Motor neuron (in vitro differentiated cells): ENCODE results near the gene RAP2A. TPM values are rescaled to one million over a fixed set of nuclear protein-coding genes. Genes with fewer than 3 reads are reported as not detected.

ENCODE experiments used
- ATAC-seq, 8 experiments: fragments of 200-7000 bp; cut with Tn5 transposase; replicated peaks in 6 of 8; 2 replicates each; pipeline ENCODE4 v1.8.0; 2021; ENCODE audit warnings: mild to moderate bottlenecking in 8 of 8, moderate library complexity in 8 of 8
- H3K27ac ChIP-seq, 2 donors: fragments of 250-450 bp; sonication (Bioruptor Pico); 2 replicates each; pipeline ENCODE4 v1.9.0; 2021; ENCODE audit warnings: antibody characterized with exemption in 2 of 2, mild to moderate bottlenecking in 2 of 2, moderate library complexity in 1 of 2
- H3K4me1 ChIP-seq, 2 donors: fragments of 250-450 bp; sonication (Bioruptor Pico); replicated peaks in 1 of 2; 2 replicates each; pipeline ENCODE4 v1.6.1; 2021; ENCODE audit warnings: antibody characterized with exemption in 2 of 2, mild to moderate bottlenecking in 2 of 2, moderate library complexity in 1 of 2
- H3K4me3 ChIP-seq, 5 donors: fragments of 250-450 bp; sonication (Bioruptor Pico); 2 replicates each; pipeline ENCODE4 v1.9.0; 2021; ENCODE audit warnings: antibody characterized with exemption in 5 of 5, mild to moderate bottlenecking in 5 of 5, moderate library complexity in 4 of 5
- WGBS, 10 experiments: fragments of 450-650 bp; shearing (Covaris generic); methylation state at CpG; one replicate each; pipeline ENCODE4 v1.0.0; 2022; 5-methylcytosine and 5-hydroxymethylcytosine counted together
- in situ Hi-C, 9 experiments: fragments of 400-800 bp; cut with MboI; loops; one replicate each; pipeline ENCODE4 v1.15.0; 2021; ENCODE audit warnings: low sequenced_read_pairs in 9 of 9, low pct_unique_long_range_greater_than_20kb in 2 of 9; ENCODE audit not compliant: unreplicated experiment in 9 of 9
- total RNA-seq, 8 experiments: library from RNA; unstranded; fragments of 300-600 nt; gene quantifications; 2 replicates each; pipeline versions ENCODE4 v1.2.3 to v1.2.4, GENCODE V29; 2022

Gene RAP2A
- total RNA-seq, 8 experiments from 2014 or later: 20.4 to 257 (median 31.1) TPM

GRCh38 chr13:97468331-97468730 is 34.4 kb downstream of the RAP2A start:
- Histone ChIP-seq H3K4me3 (no peak overlapping the region), H3K4me1 (no peaks in the 10 kb centered on the region), H3K27ac (no peak overlapping the region)
- 79 to 100% (median 94%) methylated on average over 2 to 3 of the region's 3 CpGs; no CpG with 5 or more reads in 4 of the 10 experiments for WGBS, 10 experiments
- in situ Hi-C loops: no loop called here
- no peak for ATAC-seq

- 60 to 100% (median 86%) methylated on average over 1 of the region's 1 CpG; no CpG with 5 or more reads in 5 of the 10 experiments for WGBS, 10 experiments
- peak in 1 of 8 experiments; percentile 6 for ATAC-seq
- no peak overlapping the region for H3K27ac ChIP-seq
- peaks cover 0 to 5% of the 10 kb centered on the region in 2 donors for H3K4me1 ChIP-seq
- in situ Hi-C loops: no loop called here
- no peak overlapping the region for H3K4me3 ChIP-seq
Observed at GRCh38 chr13:97471711-97472110, 37.7 kb downstream of the RAP2A start.

DNA sequence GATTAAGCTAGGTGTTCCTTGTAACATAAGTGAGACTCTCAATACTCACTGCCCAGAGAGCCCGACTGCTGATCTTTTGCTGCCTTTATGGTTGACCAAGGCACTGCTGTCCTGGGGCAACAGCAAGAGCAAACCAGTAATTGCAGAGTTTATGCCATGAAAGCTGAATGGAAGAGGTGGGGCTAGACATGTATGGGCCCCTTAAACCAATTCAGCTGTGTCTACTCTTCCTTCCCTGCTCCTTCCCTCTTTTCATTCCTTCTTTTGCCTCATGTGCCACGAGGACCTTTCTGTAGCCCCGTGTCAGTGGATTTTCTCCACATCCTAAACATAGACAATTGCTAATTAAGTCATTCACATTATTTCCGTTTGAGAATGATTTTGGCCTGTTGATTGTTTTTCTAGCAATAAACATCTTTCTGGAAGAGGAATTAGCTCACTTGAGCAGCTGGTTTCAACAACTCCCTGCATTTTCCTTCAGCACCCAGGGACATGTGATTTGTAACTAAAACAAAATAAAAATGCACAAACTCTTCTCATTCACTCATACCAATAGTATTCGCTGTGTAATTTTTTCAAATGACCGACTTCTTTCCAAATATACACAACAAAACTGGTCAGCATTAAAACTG is 40.5 kb downstream of the RAP2A start:
- Histone ChIP-seq H3K4me3 (no peak overlapping the region), H3K4me1 (peaks cover 0 to 5% of the 10 kb centered on the region in 2 donors), H3K27ac (no peak overlapping the region)
- WGBS, 10 experiments: 12 to 91% (median 70%) methylated on average over 1 to 5 of the region's 6 CpGs
- in situ Hi-C loops: no loop called here
- ATAC-seq: peak in 3 of 8 experiments; percentile 55 to 86 (median 84)

DNA sequence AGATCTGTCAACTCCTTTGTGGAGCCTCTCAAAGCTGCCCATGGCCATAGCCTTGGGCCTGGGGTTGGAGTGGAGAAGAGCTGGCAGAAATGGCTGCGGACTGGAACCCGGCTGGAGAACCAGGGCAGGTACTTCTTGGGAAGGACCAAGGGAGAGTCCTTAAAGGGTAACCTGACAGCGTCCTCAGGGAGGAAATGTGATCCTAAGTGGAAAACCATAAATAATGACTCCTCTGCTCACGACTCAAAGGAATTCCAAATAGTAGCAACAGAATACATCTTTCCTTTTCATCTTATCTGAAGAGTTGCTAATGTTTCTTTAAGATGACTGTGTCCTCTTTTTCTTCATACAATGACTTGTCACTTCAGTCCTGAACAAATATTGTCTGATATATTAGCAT is 41.0 kb downstream of the RAP2A start:
- H3K4me1 ChIP-seq: peaks cover 0 to 5% of the 10 kb centered on the region in 2 donors
- in situ Hi-C loops: no loop called here
- 63 to 100% (median 81%) methylated on average over 1 to 4 of the region's 4 CpGs; no CpG with 5 or more reads in 1 of the 10 experiments for WGBS, 10 experiments
- no peak overlapping the region for H3K4me3 ChIP-seq
- H3K27ac ChIP-seq: no peak overlapping the region
- no peak for ATAC-seq

DNA sequence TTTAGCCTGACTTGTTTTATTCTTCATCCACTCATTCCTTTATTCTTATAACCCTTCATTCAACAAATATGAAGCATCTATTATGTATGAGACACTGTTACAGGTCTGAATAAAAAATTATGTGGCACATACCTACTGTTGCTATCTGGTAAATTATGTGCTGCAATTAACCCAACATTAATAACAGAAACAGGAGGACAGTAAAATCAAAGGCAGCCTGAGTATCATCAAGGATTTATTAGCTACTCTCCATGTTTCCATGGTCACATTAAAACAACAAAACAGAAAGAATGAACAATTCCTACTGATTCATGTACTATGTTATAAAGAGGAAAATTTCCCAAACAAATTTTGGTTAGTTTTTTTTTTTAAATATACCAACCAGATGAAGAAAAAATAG is 43.9 kb downstream of the RAP2A start:
- no peak overlapping the region for H3K27ac ChIP-seq
- in situ Hi-C loops: no loop called here
- peak in 4 of 8 experiments; percentile 42 to 66 (median 50) for ATAC-seq
- peaks cover 0 to 5% of the 10 kb centered on the region in 2 donors for H3K4me1 ChIP-seq
- no peak overlapping the region for H3K4me3 ChIP-seq

DNA sequence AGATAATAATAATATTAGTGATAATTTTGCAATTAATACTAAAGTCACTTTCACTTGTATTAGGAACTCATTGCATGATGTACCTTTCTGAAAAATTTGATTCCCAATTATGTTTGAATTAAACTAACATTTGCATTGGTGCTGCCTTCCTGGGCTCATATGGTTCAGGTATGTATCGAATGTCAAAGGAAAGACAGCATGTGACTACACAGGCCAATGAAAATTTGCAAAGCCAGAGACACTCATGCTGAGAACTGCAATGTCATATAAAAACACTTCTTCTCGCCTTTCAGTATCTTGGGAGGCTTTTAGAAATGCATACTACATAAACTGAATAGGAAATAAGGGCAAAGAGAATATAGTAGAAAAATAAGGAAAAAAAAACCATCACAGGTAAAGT is 44.3 kb downstream of the RAP2A start:
- no peak overlapping the region for H3K27ac ChIP-seq
- WGBS, 10 experiments: 48 to 94% (median 85%) methylated on average over 1 to 2 of the region's 2 CpGs; no CpG with 5 or more reads in 2 of the 10 experiments
- no peak for ATAC-seq
- H3K4me3 ChIP-seq: no peak overlapping the region
- H3K4me1 ChIP-seq: peaks cover 0 to 5% of the 10 kb centered on the region in 2 donors
- in situ Hi-C loops: no loop called here

- in situ Hi-C loops: no loop called here
- H3K4me1 ChIP-seq: no peaks in the 10 kb centered on the region
- no peak overlapping the region for H3K27ac ChIP-seq
- ATAC-seq: peak in 2 of 8 experiments; percentile 85 to 87
- no peak overlapping the region for H3K4me3 ChIP-seq
- WGBS, 10 experiments: 56 to 100% (median 86%) methylated on average over 1 of the region's 1 CpG; no CpG with 5 or more reads in 2 of the 10 experiments
Observed at GRCh38 chr13:97483465-97483864, 49.5 kb downstream of the RAP2A start.

DNA sequence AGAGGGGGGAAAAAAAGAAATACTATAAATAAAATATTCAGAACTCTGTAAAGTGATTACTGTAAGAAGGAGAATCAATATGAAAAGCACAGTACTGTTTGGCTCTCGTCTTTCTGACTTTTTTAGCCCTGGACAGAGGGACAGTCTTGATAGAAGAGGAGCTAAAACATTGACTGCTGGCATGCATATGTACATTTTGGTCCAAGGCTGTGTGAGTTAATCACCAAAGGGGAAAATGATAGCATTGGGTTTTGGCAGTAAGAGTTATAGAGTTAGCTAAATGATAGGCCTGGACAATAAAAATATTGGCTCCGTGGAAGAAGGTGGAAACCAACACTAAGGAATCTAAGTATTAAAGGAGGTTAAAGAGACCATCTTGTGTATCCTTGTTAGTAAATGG is 50.3 kb downstream of the RAP2A start:
- in situ Hi-C loops: no loop called here
- Histone ChIP-seq H3K4me3 (no peak overlapping the region), H3K27ac (no peak overlapping the region), H3K4me1 (no peaks in the 10 kb centered on the region)
- WGBS, 10 experiments: 0 to 93% (median 59%) methylated on average over 1 to 2 of the region's 2 CpGs; no CpG with 5 or more reads in 2 of the 10 experiments
- ATAC-seq: peak in 3 of 8 experiments; percentile 25 to 61 (median 45)

DNA sequence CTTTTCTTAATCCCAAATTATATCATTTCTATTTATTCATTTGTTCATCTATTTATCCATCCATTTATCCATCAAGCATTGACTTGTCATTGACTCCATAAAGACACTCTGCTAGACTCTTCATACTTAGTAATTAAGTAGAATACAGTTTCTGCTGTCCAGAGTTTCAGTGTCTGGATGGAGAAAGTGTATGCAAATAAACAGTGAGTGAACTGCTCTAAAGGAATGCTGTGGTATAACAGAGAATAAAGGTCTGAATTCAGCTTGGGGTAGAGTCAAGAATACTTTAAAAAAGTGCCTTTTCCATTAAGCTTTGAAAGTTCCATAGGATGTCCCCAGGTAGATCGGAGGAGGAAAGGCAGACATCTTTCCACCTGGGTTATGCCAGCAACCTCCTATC is 51.4 kb downstream of the RAP2A start:
- H3K4me3 ChIP-seq: no peak overlapping the region
- in situ Hi-C loops: no loop called here
- no peaks in the 10 kb centered on the region for H3K4me1 ChIP-seq
- 50 to 100% (median 70%) methylated on average over 1 of the region's 1 CpG; no CpG with 5 or more reads in 4 of the 10 experiments for WGBS, 10 experiments
- ATAC-seq: peak in 3 of 8 experiments; percentile 49 to 73 (median 59)
- H3K27ac ChIP-seq: no peak overlapping the region

- ATAC-seq: no peak
- in situ Hi-C loops: no loop called here
- WGBS, 10 experiments: 22 to 100% (median 86%) methylated on average over 1 of the region's 1 CpG; no CpG with 5 or more reads in 1 of the 10 experiments
- H3K4me3 ChIP-seq: no peak overlapping the region
- no peak overlapping the region for H3K27ac ChIP-seq
- H3K4me1 ChIP-seq: no peaks in the 10 kb centered on the region
Observed at GRCh38 chr13:97490702-97491307, 56.8 kb downstream of the RAP2A start.

GRCh38 chr13:97491452-97491851 is 57.5 kb downstream of the RAP2A start:
- peak in 1 of 8 experiments; percentile 50 for ATAC-seq
- no peak overlapping the region for H3K4me3 ChIP-seq
- H3K4me1 ChIP-seq: no peaks in the 10 kb centered on the region
- in situ Hi-C loops: no loop called here
- no peak overlapping the region for H3K27ac ChIP-seq

DNA sequence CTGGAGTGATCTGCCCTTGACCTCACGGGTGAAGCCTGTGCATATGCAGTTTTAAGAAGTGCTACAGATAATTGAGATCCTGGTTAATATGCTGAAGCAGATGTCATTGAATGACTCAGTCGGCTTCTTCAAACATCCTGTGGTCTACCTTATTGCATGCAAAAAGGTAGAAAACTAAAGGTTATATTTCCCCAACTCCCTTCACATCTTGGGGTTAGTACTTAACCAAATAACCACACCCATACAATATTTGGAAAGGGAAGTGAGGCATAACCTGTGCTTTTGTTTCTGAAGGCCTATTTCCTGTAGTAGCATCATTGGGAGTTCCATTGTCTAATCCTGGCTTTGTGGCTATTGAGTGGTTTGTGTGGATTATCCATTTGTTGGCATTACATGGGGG is 58.3 kb downstream of the RAP2A start:
- no peak overlapping the region for H3K4me3 ChIP-seq
- in situ Hi-C loops: no loop called here
- no peak for ATAC-seq
- no peaks in the 10 kb centered on the region for H3K4me1 ChIP-seq
- 20 to 100% (median 86%) methylated on average over 1 to 2 of the region's 2 CpGs; no CpG with 5 or more reads in 2 of the 10 experiments for WGBS, 10 experiments
- no peak overlapping the region for H3K27ac ChIP-seq

DNA sequence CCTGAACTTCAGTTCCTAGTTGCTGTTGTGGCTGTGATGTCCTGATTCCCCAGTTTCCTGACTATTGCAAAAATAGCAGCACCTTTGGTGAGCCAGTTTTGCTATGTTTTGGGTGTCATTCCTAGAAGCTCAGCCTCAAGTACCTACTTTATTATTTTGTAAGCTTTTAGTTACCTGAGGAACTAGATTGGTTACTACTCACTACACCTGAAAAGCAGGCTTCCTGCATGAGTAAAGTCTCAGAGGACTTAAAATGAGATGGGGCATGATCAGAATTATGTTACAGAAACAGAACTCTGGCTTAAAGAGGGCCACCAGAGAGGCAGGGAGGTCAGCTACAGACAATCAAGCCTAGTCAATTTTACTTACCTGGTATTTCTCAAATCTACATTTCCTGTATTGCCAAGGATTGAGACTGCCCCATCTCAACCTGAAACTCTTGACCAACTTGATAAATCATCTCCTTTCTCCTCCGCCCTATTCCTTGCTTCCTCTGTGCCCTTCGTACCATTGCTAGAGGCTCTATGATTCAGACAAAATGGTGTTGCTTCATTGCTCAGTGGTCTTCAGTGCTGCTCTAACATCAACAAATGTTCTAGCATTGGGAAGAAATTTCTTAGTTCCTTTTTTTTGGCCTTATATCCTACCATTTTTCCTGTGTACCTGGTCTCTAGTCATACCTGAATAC is 58.9 kb downstream of the RAP2A start:
- WGBS, 10 experiments: 58 to 100% (median 88%) methylated on average over 1 to 2 of the region's 2 CpGs; no CpG with 5 or more reads in 1 of the 10 experiments
- H3K4me1 ChIP-seq: no peaks in the 10 kb centered on the region
- no peak overlapping the region for H3K4me3 ChIP-seq
- ATAC-seq: no peak
- in situ Hi-C loops: no loop called here
- no peak overlapping the region for H3K27ac ChIP-seq
